Uterus (tissue), 2 donors: ENCODE measurements around the gene SKIDA1.

Source experiments
- POLR2A ChIP-seq, 2 donors: fragments of 450-650 bp; IDR thresholded peaks; one replicate each; pipeline ENCODE4 v1.6.1; 2016; ENCODE audit warnings: antibody characterized with exemption in 2 of 2, mild to moderate bottlenecking in 1 of 2, moderate library complexity in 1 of 2
- TF ChIP-seq, protein P1 (sequence below), 4 experiments: fragments of 200-600 bp in 2 of 4; fragments of 450-650 bp in 2 of 4; sonication (generic) in 2 of 4; IDR thresholded peaks; one replicate each; pipeline ENCODE4 v1.5.1; 2016 to 2019; ENCODE audit warnings: antibody characterized with exemption in 4 of 4, mild to moderate bottlenecking in 2 of 4, moderate library complexity in 1 of 4

DNA sequence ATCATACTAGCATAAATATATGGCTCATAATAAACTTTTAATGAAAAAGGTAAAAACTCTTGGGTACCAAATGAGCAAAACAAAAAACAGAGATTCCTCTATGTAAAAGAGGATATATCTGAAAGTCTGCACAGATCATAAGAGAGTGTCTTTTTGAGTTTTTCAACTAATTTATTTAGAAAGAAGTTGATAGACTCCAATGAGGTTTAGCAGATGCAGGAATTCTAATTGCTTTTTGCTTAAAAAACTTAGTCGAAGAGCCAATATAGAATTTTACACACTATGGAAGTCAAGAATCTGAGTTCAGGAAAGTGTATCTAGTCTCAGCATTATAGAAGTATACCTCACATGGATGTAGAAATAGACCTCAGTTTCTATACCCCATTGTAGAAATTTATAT is 5.2 kb upstream of the SKIDA1 start:
- TF ChIP-seq, protein P1, sequence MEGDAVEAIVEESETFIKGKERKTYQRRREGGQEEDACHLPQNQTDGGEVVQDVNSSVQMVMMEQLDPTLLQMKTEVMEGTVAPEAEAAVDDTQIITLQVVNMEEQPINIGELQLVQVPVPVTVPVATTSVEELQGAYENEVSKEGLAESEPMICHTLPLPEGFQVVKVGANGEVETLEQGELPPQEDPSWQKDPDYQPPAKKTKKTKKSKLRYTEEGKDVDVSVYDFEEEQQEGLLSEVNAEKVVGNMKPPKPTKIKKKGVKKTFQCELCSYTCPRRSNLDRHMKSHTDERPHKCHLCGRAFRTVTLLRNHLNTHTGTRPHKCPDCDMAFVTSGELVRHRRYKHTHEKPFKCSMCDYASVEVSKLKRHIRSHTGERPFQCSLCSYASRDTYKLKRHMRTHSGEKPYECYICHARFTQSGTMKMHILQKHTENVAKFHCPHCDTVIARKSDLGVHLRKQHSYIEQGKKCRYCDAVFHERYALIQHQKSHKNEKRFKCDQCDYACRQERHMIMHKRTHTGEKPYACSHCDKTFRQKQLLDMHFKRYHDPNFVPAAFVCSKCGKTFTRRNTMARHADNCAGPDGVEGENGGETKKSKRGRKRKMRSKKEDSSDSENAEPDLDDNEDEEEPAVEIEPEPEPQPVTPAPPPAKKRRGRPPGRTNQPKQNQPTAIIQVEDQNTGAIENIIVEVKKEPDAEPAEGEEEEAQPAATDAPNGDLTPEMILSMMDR (IDR thresholded peaks at IDR 0.05), result no peak
- no peak for TF ChIP-seq POLR2A (IDR thresholded peaks at IDR 0.05)
